HepG2 (cell line): ENCODE measurements around the gene UBE2O. TPM values are rescaled to one million over a fixed set of nuclear protein-coding genes. Genes with fewer than 3 reads are reported as not detected.

Experiments used
- KIAA2018 ChIP-seq: sonication (generic); formaldehyde crosslinking; IDR thresholded peaks from 2 replicates; pipeline ENCODE4 v1.5.0; 2020; ENCODE audit warnings: mild to moderate bottlenecking, missing genetic modification reagents, borderline replicate concordance
- ZNF670 ChIP-seq: sonication (generic); formaldehyde crosslinking; IDR thresholded peaks from 2 replicates; pipeline ENCODE4 v1.8.0; 2022; ENCODE audit warnings: mild to moderate bottlenecking, missing genetic modification reagents, borderline replicate concordance
- ZSCAN20 ChIP-seq: sonication (generic); formaldehyde crosslinking; IDR thresholded peaks from 2 replicates; pipeline ENCODE4 v1.4.0; 2020; ENCODE audit warnings: missing genetic modification reagents, mild to moderate bottlenecking, borderline replicate concordance
- polyA plus RNA-seq, 8 experiments: library from polyadenylated mRNA; depleted of rRNA in 3 of 8; stranded (reverse) in 7 of 8; unstranded in 1 of 8; fragments of >200 nt; fragmentation: Illumina TruSeq in 4 of 8; extraction: Trizol in 4 of 8; gene quantifications; 2 replicates each; pipeline versions ENCODE4 v1.2.1 to v1.2.3, GENCODE V29; 2011 to 2016; ENCODE audit warnings: low read depth in 4 of 8, missing spikeins in 1 of 8, mixed read lengths in 1 of 8; ENCODE audit not compliant: insufficient read depth in 1 of 8
- total RNA-seq, 5 experiments: library from RNA; depleted of rRNA; stranded (reverse); fragments of >200 nt; fragmentation: Illumina TruSeq; extraction: Trizol; gene quantifications; 2 replicates each; pipeline ENCODE4 v1.2.3, GENCODE V29; 2016; ENCODE audit warnings: low read depth in 1 of 5

The UBE2O gene
- total and polyA plus RNA-seq, 2 of the 13 experiments (the other 11 are each of a cell fraction or from before 2014, with no cell fraction given) = 21.5 to 23.5 TPM

GRCh38 chr17:76382351-76382802, 70.6 kb downstream of the UBE2O start (continued):
- TF ChIP-seq KIAA2018 (CRISPR knock-in tag) (no peak), ZNF670 (CRISPR knock-in tag) (0 out of 2 replicates have a peak, but pooled peaks have one; percentile 9), ZSCAN20 (CRISPR knock-in tag) (peak; percentile 69)
